ENCODE results near the gene HMCN2. TPM values are rescaled to one million over a fixed set of nuclear protein-coding genes. Genes with fewer than 3 reads are reported as not detected.
A peak's percentile ranks its signal among the peaks of the same experiment; 100 is the strongest.

HMCN2 gene
- total and polyA plus RNA-seq, 4 donors, result 0.25 to 14.8 (median 4.6) TPM

- intact Hi-C loops (cut with DNase I), result no loop called here
- Histone ChIP-seq H3K9me3 (ENCODE audit: control insufficient read depth, low read length) (no peaks in the 10 kb centered on the region), H3K27ac (ENCODE audit: low read depth in 1 of 2, low read length in 2 of 2) (no peak overlapping the region), H3K4me3 (ENCODE audit: low read length in 2 of 2) (no peak overlapping the region), H3K27me3 (ENCODE audit: control insufficient read depth in 1 of 2, insufficient read depth in 2 of 2, low read length in 1 of 2) (no peaks in the 10 kb centered on the region), H3K36me3 (ENCODE audit: control insufficient read depth in 1 of 2, insufficient read depth in 2 of 2, low read length in 1 of 2) (no peaks in the 10 kb centered on the region), H3K4me1 (ENCODE audit: control insufficient read depth in 1 of 2, insufficient read depth in 2 of 2, low read length in 2 of 2) (no peaks in the 10 kb centered on the region)
- no peak for DNase-seq
- 88 to 89% methylated on average over 2 of the region's 2 CpGs for WGBS, 2 donors
- ATAC-seq (ENCODE audit: low FRiP score), result no peak
These were observed 31.2 kb downstream of the HMCN2 start for GRCh38 chr9:130296783-130297055.

GRCh38 chr9:130297371-130297770 lies 31.8 kb downstream of the HMCN2 start:
- H3K4me1 ChIP-seq (ENCODE audit: control insufficient read depth in 1 of 2, insufficient read depth in 2 of 2, low read length in 2 of 2), result no peaks in the 10 kb centered on the region
- H3K36me3 ChIP-seq (ENCODE audit: control insufficient read depth in 1 of 2, insufficient read depth in 2 of 2, low read length in 1 of 2), result no peaks in the 10 kb centered on the region
- no peaks in the 10 kb centered on the region for H3K27me3 ChIP-seq (ENCODE audit: control insufficient read depth in 1 of 2, insufficient read depth in 2 of 2, low read length in 1 of 2)
- peak in 1 of 2 donors; percentile 55 for DNase-seq
- ATAC-seq (ENCODE audit: low FRiP score), result no peak
- intact Hi-C loops (cut with DNase I), result no loop called here
- no peak overlapping the region for H3K4me3 ChIP-seq (ENCODE audit: low read length in 2 of 2)
- no peak overlapping the region for H3K27ac ChIP-seq (ENCODE audit: low read depth in 1 of 2, low read length in 2 of 2)
- 1 to 5% methylated on average over 6 of the region's 6 CpGs for WGBS, 2 donors
- H3K9me3 ChIP-seq (ENCODE audit: control insufficient read depth, low read length), result no peaks in the 10 kb centered on the region

- WGBS, 2 donors, result 57 to 60% methylated on average over 15 of the region's 15 CpGs
- no peaks in the 10 kb centered on the region for H3K36me3 ChIP-seq (ENCODE audit: control insufficient read depth in 1 of 2, insufficient read depth in 2 of 2, low read length in 1 of 2)
- no peak overlapping the region for H3K4me3 ChIP-seq (ENCODE audit: low read length in 2 of 2)
- no peak overlapping the region for H3K27ac ChIP-seq (ENCODE audit: low read depth in 1 of 2, low read length in 2 of 2)
- DNase-seq (peak; percentile 22 to 70), ATAC-seq (ENCODE audit: low FRiP score) (no peak)
- H3K4me1 ChIP-seq (ENCODE audit: control insufficient read depth in 1 of 2, insufficient read depth in 2 of 2, low read length in 2 of 2), result no peaks in the 10 kb centered on the region
- H3K27me3 ChIP-seq (ENCODE audit: control insufficient read depth in 1 of 2, insufficient read depth in 2 of 2, low read length in 1 of 2), result no peaks in the 10 kb centered on the region
- intact Hi-C loops (cut with DNase I), result no loop called here
- H3K9me3 ChIP-seq (ENCODE audit: control insufficient read depth, low read length), result no peaks in the 10 kb centered on the region
These were observed 33.2 kb downstream of the HMCN2 start for GRCh38 chr9:130298662-130299279.

GRCh38 chr9:130299785-130300615 lies 34.4 kb downstream of the HMCN2 start:
- 80 to 82% methylated on average over 4 of the region's 4 CpGs for WGBS, 2 donors
- Histone ChIP-seq H3K36me3 (ENCODE audit: control insufficient read depth in 1 of 2, insufficient read depth in 2 of 2, low read length in 1 of 2) (no peaks in the 10 kb centered on the region), H3K27ac (ENCODE audit: low read depth in 1 of 2, low read length in 2 of 2) (no peak overlapping the region), H3K9me3 (ENCODE audit: control insufficient read depth, low read length) (no peaks in the 10 kb centered on the region), H3K4me1 (ENCODE audit: control insufficient read depth in 1 of 2, insufficient read depth in 2 of 2, low read length in 2 of 2) (no peaks in the 10 kb centered on the region), H3K27me3 (ENCODE audit: control insufficient read depth in 1 of 2, insufficient read depth in 2 of 2, low read length in 1 of 2) (no peaks in the 10 kb centered on the region), H3K4me3 (ENCODE audit: low read length in 2 of 2) (no peak overlapping the region)
- intact Hi-C loops (cut with DNase I), result no loop called here
- peak in 1 of 2 donors; percentile 29 for DNase-seq
- no peak for ATAC-seq (ENCODE audit: low FRiP score)

GRCh38 chr9:130300739-130301138 lies 35.2 kb downstream of the HMCN2 start:
- H3K4me1 ChIP-seq (ENCODE audit: control insufficient read depth in 1 of 2, insufficient read depth in 2 of 2, low read length in 2 of 2), result no peaks in the 10 kb centered on the region
- ATAC-seq (ENCODE audit: low FRiP score), result no peak
- no peak for DNase-seq
- WGBS, 2 donors, result 77 to 80% methylated on average over 5 of the region's 5 CpGs
- no peaks in the 10 kb centered on the region for H3K27me3 ChIP-seq (ENCODE audit: control insufficient read depth in 1 of 2, insufficient read depth in 2 of 2, low read length in 1 of 2)
- no peaks in the 10 kb centered on the region for H3K9me3 ChIP-seq (ENCODE audit: control insufficient read depth, low read length)
- intact Hi-C loops (cut with DNase I), result no loop called here
- H3K4me3 ChIP-seq (ENCODE audit: low read length in 2 of 2), result no peak overlapping the region
- no peak overlapping the region for H3K27ac ChIP-seq (ENCODE audit: low read depth in 1 of 2, low read length in 2 of 2)
- no peaks in the 10 kb centered on the region for H3K36me3 ChIP-seq (ENCODE audit: control insufficient read depth in 1 of 2, insufficient read depth in 2 of 2, low read length in 1 of 2)

- no peak overlapping the region for H3K27ac ChIP-seq (ENCODE audit: low read depth in 1 of 2, low read length in 2 of 2)
- DNase-seq (peak; percentile 79 to 89), ATAC-seq (ENCODE audit: low FRiP score) (peak; percentile 81)
- no peaks in the 10 kb centered on the region for H3K4me1 ChIP-seq (ENCODE audit: control insufficient read depth in 1 of 2, insufficient read depth in 2 of 2, low read length in 2 of 2)
- intact Hi-C loops (cut with DNase I), result no loop called here
- H3K4me3 ChIP-seq (ENCODE audit: low read length in 2 of 2), result no peak overlapping the region
- H3K27me3 ChIP-seq (ENCODE audit: control insufficient read depth in 1 of 2, insufficient read depth in 2 of 2, low read length in 1 of 2), result no peaks in the 10 kb centered on the region
- no peaks in the 10 kb centered on the region for H3K36me3 ChIP-seq (ENCODE audit: control insufficient read depth in 1 of 2, insufficient read depth in 2 of 2, low read length in 1 of 2)
- 45 to 52% methylated on average over 18 of the region's 18 CpGs for WGBS, 2 donors
- no peaks in the 10 kb centered on the region for H3K9me3 ChIP-seq (ENCODE audit: control insufficient read depth, low read length)
These were observed 36.1 kb downstream of the HMCN2 start for GRCh38 chr9:130301483-130302286.

GRCh38 chr9:130302785-130303612 lies 37.4 kb downstream of the HMCN2 start:
- no peak for DNase-seq
- no peak overlapping the region for H3K4me3 ChIP-seq (ENCODE audit: low read length in 2 of 2)
- ATAC-seq (ENCODE audit: low FRiP score), result no peak
- H3K9me3 ChIP-seq (ENCODE audit: control insufficient read depth, low read length), result no peaks in the 10 kb centered on the region
- no peaks in the 10 kb centered on the region for H3K4me1 ChIP-seq (ENCODE audit: control insufficient read depth in 1 of 2, insufficient read depth in 2 of 2, low read length in 2 of 2)
- no peaks in the 10 kb centered on the region for H3K36me3 ChIP-seq (ENCODE audit: control insufficient read depth in 1 of 2, insufficient read depth in 2 of 2, low read length in 1 of 2)
- H3K27me3 ChIP-seq (ENCODE audit: control insufficient read depth in 1 of 2, insufficient read depth in 2 of 2, low read length in 1 of 2), result no peaks in the 10 kb centered on the region
- intact Hi-C loops (cut with DNase I), result no loop called here
- H3K27ac ChIP-seq (ENCODE audit: low read depth in 1 of 2, low read length in 2 of 2), result no peak overlapping the region
- WGBS, 2 donors, result 92 to 93% methylated on average over 23 of the region's 23 CpGs

GRCh38 chr9:130303613-130304055 lies 38.1 kb downstream of the HMCN2 start:
- Histone ChIP-seq H3K4me1 (ENCODE audit: control insufficient read depth in 1 of 2, insufficient read depth in 2 of 2, low read length in 2 of 2) (no peaks in the 10 kb centered on the region), H3K4me3 (ENCODE audit: low read length in 2 of 2) (no peak overlapping the region), H3K9me3 (ENCODE audit: control insufficient read depth, low read length) (no peaks in the 10 kb centered on the region), H3K27ac (ENCODE audit: low read depth in 1 of 2, low read length in 2 of 2) (no peak overlapping the region), H3K27me3 (ENCODE audit: control insufficient read depth in 1 of 2, insufficient read depth in 2 of 2, low read length in 1 of 2) (no peaks in the 10 kb centered on the region), H3K36me3 (ENCODE audit: control insufficient read depth in 1 of 2, insufficient read depth in 2 of 2, low read length in 1 of 2) (no peaks in the 10 kb centered on the region)
- peak in 1 of 2 donors; percentile 40 for DNase-seq
- no peak for ATAC-seq (ENCODE audit: low FRiP score)
- WGBS, 2 donors, result 59 to 65% methylated on average over 17 of the region's 17 CpGs
- intact Hi-C loops (cut with DNase I), result no loop called here

All from aorta (tissue), 5 donors.